Measurements from ENCODE around the gene CTLA4. TPM values are rescaled to one million over a fixed set of nuclear protein-coding genes. Genes with fewer than 3 reads are reported as not detected.
"Not testable (repeated sequence)": the region's sequence is repeated elsewhere in the genome, so short reads cannot be mapped to it uniquely, and the experiment has no call there.

The CTLA4 gene
- total RNA-seq, 2 experiments from 2014 or later: 20.8 to 66.6 TPM

GRCh38 chr2:203861607-203862006, 6.0 kb upstream of the CTLA4 start:
- H3K36me3 Mint-ChIP-seq: peaks cover 21% of the 10 kb centered on the region
- DNase-seq: no peak
- no peak overlapping the region for H3K4me3 Mint-ChIP-seq
- H3K27me3 Mint-ChIP-seq: no peaks in the 10 kb centered on the region
- peaks cover 7% of the 10 kb centered on the region for H3K9me3 Mint-ChIP-seq (ENCODE audit: low read depth)
- no peak for ATAC-seq
- no peak overlapping the region for H3K27ac Mint-ChIP-seq
- peaks cover 47% of the 10 kb centered on the region for H3K4me1 Mint-ChIP-seq
- CTCF ChIA-PET: interaction anchor here (0.8 to 2.5 kb wide), 2 partner anchors 8 to 48 kb away, joined by 4 to 14 read pairs; partner anchors contain the start of gene CTLA4

DNA sequence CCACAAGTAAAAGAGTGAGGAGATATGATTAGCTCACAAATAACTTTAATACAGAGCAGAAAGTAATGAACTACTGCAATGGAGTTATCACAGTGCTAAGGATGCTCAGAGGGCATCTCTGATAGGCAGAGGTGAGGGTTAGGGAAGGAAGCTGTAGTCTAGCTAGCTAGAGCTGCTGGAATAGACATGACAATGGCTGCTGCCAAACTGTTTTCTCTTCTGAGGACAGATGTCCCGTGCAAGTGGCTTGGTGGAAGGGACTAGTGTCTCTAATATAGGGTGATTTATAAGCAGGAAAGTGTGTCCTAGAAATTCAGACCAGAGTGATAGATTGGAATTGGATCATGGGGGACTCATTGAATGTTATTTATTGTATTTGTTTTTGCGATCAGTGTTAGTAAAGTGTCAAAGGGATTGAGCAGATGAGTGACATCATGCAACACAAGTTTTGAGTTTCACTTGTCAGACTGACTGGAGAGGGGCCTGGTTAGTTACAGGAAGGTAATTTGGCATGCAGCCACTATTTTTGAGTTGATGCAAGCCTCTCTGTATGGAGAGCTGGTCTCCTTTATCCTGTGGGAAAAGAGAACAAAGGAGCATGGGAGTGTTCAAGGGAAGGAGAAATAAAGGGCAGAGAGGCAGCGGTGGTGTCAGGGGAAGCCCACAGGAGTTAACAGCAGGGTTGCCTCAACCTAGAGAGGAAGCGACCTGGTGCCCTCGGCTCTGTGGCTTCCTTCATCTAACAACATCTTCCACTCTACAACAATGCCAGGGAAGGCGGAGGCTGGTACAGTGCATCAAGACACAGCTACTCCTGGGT, 1.9 kb downstream of the CTLA4 start:
- peaks cover 58% of the 10 kb centered on the region for H3K36me3 Mint-ChIP-seq
- ATAC-seq (peak; percentile 44), DNase-seq (peak; percentile 73)
- peaks cover 78% of the 10 kb centered on the region for H3K4me1 Mint-ChIP-seq
- peak overlapping the region; percentile 99 for H3K27ac Mint-ChIP-seq
- H3K27me3 Mint-ChIP-seq: no peaks in the 10 kb centered on the region
- peaks cover 1% of the 10 kb centered on the region for H3K9me3 Mint-ChIP-seq (ENCODE audit: low read depth)
- peak overlapping the region; percentile 81 for H3K4me3 Mint-ChIP-seq
- CTCF ChIA-PET: interaction anchor here (0.7 to 6.9 kb wide), 12 partner anchors 9 to 402 kb away, joined by 3 to 24 read pairs (median 3); no protein-coding TSS in a partner anchor

GRCh38 chr2:203870481-203870880, 2.9 kb downstream of the CTLA4 start:
- Mint-ChIP-seq H3K9me3 (ENCODE audit: low read depth) (no peaks in the 10 kb centered on the region), H3K4me1 (peaks cover 87% of the 10 kb centered on the region), H3K27me3 (no peaks in the 10 kb centered on the region), H3K4me3 (peak overlapping the region; percentile 81), H3K36me3 (peaks cover 66% of the 10 kb centered on the region), H3K27ac (peak overlapping the region; percentile 99)
- DNase-seq (peak; percentile 50), ATAC-seq (no peak)
- CTCF ChIA-PET: interaction anchor here (0.7 to 6.9 kb wide), 10 partner anchors 9 to 403 kb away, joined by 3 to 24 read pairs (median 4); no protein-coding TSS in a partner anchor

GRCh38 chr2:203870941-203871340, 3.4 kb downstream of the CTLA4 start:
- no peaks in the 10 kb centered on the region for H3K9me3 Mint-ChIP-seq (ENCODE audit: low read depth)
- no peak for DNase-seq
- CTCF ChIA-PET: interaction anchor here (1.0 to 6.9 kb wide), 8 partner anchors 9 to 632 kb away, joined by 3 to 24 read pairs (median 4); partner anchors contain the start of gene CYP20A1
- no peaks in the 10 kb centered on the region for H3K27me3 Mint-ChIP-seq
- peak overlapping the region; percentile 99 for H3K27ac Mint-ChIP-seq
- H3K4me1 Mint-ChIP-seq: peaks cover 88% of the 10 kb centered on the region
- peak overlapping the region; percentile 81 for H3K4me3 Mint-ChIP-seq
- peaks cover 66% of the 10 kb centered on the region for H3K36me3 Mint-ChIP-seq
- ATAC-seq: peak; percentile 1

GRCh38 chr2:203871371-203871983, 3.9 kb downstream of the CTLA4 start:
- Mint-ChIP-seq H3K9me3 (ENCODE audit: low read depth) (no peaks in the 10 kb centered on the region), H3K4me1 (peaks cover 88% of the 10 kb centered on the region), H3K27me3 (no peaks in the 10 kb centered on the region), H3K36me3 (peaks cover 68% of the 10 kb centered on the region), H3K27ac (peak overlapping the region; percentile 99), H3K4me3 (peak overlapping the region; percentile 81)
- peak; percentile 81 for DNase-seq
- CTCF ChIA-PET: interaction anchor here (1.0 to 6.9 kb wide), 8 partner anchors 8 to 632 kb away, joined by 3 to 24 read pairs (median 5); partner anchors contain the start of gene CYP20A1
- ATAC-seq: peak; percentile 65

DNA sequence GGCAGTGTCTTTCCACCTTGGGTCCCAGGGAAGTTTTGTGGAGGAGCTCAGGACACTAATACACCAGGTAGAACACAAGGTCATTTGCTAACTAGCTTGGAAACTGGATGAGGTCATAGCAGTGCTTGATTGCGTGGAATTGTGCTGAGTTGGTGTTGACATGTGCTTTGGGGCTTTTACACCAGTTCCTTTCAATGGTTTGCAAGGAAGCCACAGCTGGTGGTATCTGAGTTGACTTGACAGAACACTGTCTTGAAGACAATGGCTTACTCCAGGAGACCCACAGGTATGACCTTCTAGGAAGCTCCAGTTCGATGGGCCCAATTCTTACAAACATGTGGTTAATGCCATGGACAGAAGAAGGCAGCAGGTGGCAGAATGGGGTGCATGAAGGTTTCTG, 5.9 kb downstream of the CTLA4 start:
- H3K27me3 Mint-ChIP-seq: no peaks in the 10 kb centered on the region
- H3K27ac Mint-ChIP-seq: peak overlapping the region; percentile 61
- H3K4me1 Mint-ChIP-seq: peaks cover 84% of the 10 kb centered on the region
- H3K36me3 Mint-ChIP-seq: peaks cover 68% of the 10 kb centered on the region
- CTCF ChIA-PET: interaction anchor here (0.9 to 6.9 kb wide), 7 partner anchors 8 to 62 kb away, joined by 3 to 24 read pairs (median 5); no protein-coding TSS in a partner anchor
- ATAC-seq: no peak
- H3K9me3 Mint-ChIP-seq (ENCODE audit: low read depth): no peaks in the 10 kb centered on the region
- H3K4me3 Mint-ChIP-seq: no peak overlapping the region
- peak; percentile 82 for DNase-seq

DNA sequence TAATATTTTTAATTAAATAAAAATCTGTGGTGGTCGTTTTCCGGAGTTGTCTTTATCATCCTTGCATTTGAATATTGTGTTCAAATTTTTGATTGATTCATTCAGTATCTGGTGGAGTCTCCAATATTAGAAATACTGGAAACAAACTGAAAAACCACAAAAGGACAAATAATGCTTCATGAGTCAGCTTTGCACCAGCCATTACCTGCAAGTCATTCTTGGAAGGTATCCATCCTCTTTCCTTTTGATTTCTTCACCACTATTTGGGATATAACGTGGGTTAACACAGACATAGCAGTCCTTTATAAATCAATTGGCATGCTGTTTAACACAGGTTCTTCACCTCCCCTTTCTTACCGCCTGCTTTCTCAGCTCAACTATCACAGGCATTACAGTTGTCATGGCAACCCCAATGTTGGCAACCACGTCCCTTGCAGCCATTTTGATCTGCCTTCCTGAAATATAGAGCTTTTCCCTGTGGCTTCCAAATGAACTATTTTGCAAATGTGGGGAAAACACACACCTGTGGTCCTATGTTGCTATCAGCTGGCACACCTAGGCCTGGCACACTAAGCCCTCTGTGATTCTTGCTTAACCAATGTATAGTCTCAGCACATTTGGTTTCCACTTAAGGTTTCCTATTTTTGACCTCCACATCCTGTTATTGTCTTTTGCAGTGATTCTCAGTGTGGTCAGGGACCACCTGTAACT, 6.5 kb downstream of the CTLA4 start:
- ATAC-seq: no peak
- no peaks in the 10 kb centered on the region for H3K27me3 Mint-ChIP-seq

GRCh38 chr2:203875471-203875870, 7.9 kb downstream of the CTLA4 start:
- Mint-ChIP-seq H3K4me3 (no peak overlapping the region), H3K27me3 (no peaks in the 10 kb centered on the region), H3K36me3 (peaks cover 54% of the 10 kb centered on the region), H3K9me3 (ENCODE audit: low read depth) (no peaks in the 10 kb centered on the region), H3K27ac (no peak overlapping the region), H3K4me1 (peaks cover 66% of the 10 kb centered on the region)
- DNase-seq (no peak), ATAC-seq (no peak)
- CTCF ChIA-PET: interaction anchor here (1.0 to 6.9 kb wide), 3 partner anchors 11 to 40 kb away, joined by 3 to 24 read pairs (median 3); no protein-coding TSS in a partner anchor

More for the DNA sequence above, 6.5 kb downstream of the CTLA4 start:
- Mint-ChIP-seq H3K27ac (peak overlapping the region; percentile 64), H3K36me3 (peaks cover 66% of the 10 kb centered on the region), H3K4me3 (peak overlapping the region; percentile 3), H3K9me3 (ENCODE audit: low read depth) (no peaks in the 10 kb centered on the region), H3K4me1 (peaks cover 80% of the 10 kb centered on the region)
- CTCF ChIA-PET: interaction anchor here (0.9 to 6.9 kb wide), 8 partner anchors 8 to 61 kb away, joined by 3 to 24 read pairs (median 4); no protein-coding TSS in a partner anchor
- peak; percentile 54 for DNase-seq

- Mint-ChIP-seq H3K4me3 (no peak overlapping the region), H3K4me1 (peaks cover 58% of the 10 kb centered on the region), H3K36me3 (peaks cover 45% of the 10 kb centered on the region), H3K27me3 (no peaks in the 10 kb centered on the region), H3K9me3 (ENCODE audit: low read depth) (no peaks in the 10 kb centered on the region), H3K27ac (no peak overlapping the region)
- no peak for DNase-seq
- ATAC-seq: no peak
- CTCF ChIA-PET: interaction anchor here (1.0 to 6.9 kb wide), 3 partner anchors 10 to 39 kb away, joined by 3 to 24 read pairs (median 4); no protein-coding TSS in a partner anchor
These were observed 8.8 kb downstream of the CTLA4 start for GRCh38 chr2:203876328-203876727.

GRCh38 chr2:203878063-203878462, 10.5 kb downstream of the CTLA4 start:
- Mint-ChIP-seq H3K27ac (no peak overlapping the region), H3K4me3 (no peak overlapping the region), H3K36me3 (peaks cover 31% of the 10 kb centered on the region), H3K4me1 (peaks cover 41% of the 10 kb centered on the region), H3K27me3 (no peaks in the 10 kb centered on the region), H3K9me3 (ENCODE audit: low read depth) (peaks cover 2% of the 10 kb centered on the region)
- no peak for ATAC-seq
- DNase-seq: no peak
- CTCF ChIA-PET: interaction anchor here (1.1 to 1.9 kb wide), 3 partner anchors 9 to 63 kb away, joined by 3 to 5 read pairs (median 3); no protein-coding TSS in a partner anchor

GRCh38 chr2:203880557-203881125, 13.1 kb downstream of the CTLA4 start:
- DNase-seq (no peak), ATAC-seq (no peak)
- Mint-ChIP-seq H3K27ac (no peak overlapping the region), H3K4me1 (peaks cover 25% of the 10 kb centered on the region), H3K4me3 (no peak overlapping the region), H3K27me3 (no peaks in the 10 kb centered on the region), H3K9me3 (ENCODE audit: low read depth) (peaks cover 2% of the 10 kb centered on the region), H3K36me3 (peaks cover 9% of the 10 kb centered on the region)
- CTCF ChIA-PET: interaction anchor here (1.0 to 1.6 kb wide), 3 partner anchors 9 to 29 kb away, joined by 3 to 4 read pairs (median 3); partner anchors contain the start of gene CTLA4

- H3K27me3 Mint-ChIP-seq; H3K36me3 Mint-ChIP-seq; H3K9me3 Mint-ChIP-seq (ENCODE audit: low read depth); H3K4me3 Mint-ChIP-seq; DNase-seq; ATAC-seq; H3K27ac Mint-ChIP-seq: not testable (repeated sequence)
- CTCF ChIA-PET: interaction anchor here (1.0 to 1.2 kb wide), 2 partner anchors 7 to 28 kb away, joined by 4 read pairs; no protein-coding TSS in a partner anchor
- peaks cover 25% of the 10 kb centered on the region for H3K4me1 Mint-ChIP-seq
These were observed 13.6 kb downstream of the CTLA4 start for GRCh38 chr2:203881185-203881584.
